ENCODE results near the gene TRIM14. TPM values are rescaled to one million over a fixed set of nuclear protein-coding genes. Genes with fewer than 3 reads are reported as not detected.

Gene TRIM14
- total RNA-seq, 4 donors from 2014 or later, result 12.0 to 17.5 (median 16.3) TPM

DNA sequence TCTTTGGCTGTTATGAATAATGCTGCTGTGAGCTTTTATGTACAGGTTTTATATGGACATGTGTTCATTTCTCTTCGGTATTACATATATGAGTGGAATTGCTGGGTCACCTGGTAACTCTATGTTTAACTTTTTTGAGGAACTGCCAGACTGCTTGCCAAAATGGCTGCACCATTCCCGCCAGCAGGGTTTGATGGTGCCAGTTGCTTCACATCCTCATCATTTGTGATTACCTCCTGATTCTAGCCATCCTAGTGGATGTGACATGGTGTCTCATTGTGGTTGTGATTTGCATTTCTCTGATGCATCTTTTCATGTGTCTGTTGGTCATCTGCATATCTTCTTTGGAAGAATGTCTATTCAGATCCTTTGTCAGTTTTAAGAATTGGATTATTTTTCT lies 51.8 kb downstream of the TRIM14 start:
- H3K4me3 ChIP-seq (ENCODE audit: low read depth, poor library complexity, severe bottlenecking), result no peak overlapping the region
- peak in 1 of 2 donors; percentile 18 for DNase-seq (ENCODE audit: low spot score in 2 of 2)
- WGBS, 2 donors, result 84 to 91% methylated on average over 2 of the region's 2 CpGs
- intact Hi-C loops (cut with DNase I; ENCODE audit: low total_unique reads), result no loop called here
- no peak for TF ChIP-seq CTCF (IDR thresholded peaks at IDR 0.05)
- no peak for TF ChIP-seq POLR2A (IDR thresholded peaks at IDR 0.05)

DNA sequence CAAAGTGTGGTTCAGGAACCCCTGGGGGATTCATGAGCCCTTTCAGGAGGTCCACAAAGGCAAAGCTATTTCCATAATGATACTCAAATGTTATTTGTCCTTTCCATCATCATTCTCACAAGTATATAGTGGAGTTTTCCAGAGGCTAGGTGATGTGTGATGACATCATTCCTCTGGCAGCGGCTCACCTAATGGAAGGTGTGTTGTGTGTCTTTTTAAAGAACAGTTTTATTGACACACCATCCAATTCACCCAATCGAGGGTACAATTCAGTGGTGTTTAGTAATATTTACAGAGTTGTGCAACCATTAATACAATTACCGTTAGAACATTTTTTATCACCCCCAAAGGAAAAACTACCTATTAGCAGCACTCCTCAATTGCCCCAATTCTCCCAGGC lies 52.8 kb downstream of the TRIM14 start:
- TF ChIP-seq POLR2A (IDR thresholded peaks at IDR 0.05) (no peak), CTCF (IDR thresholded peaks at IDR 0.05) (no peak)
- peak in 1 of 2 donors; percentile 0 for DNase-seq (ENCODE audit: low spot score in 2 of 2)
- intact Hi-C loops (cut with DNase I; ENCODE audit: low total_unique reads), result no loop called here
- WGBS, 2 donors, result 77 to 84% methylated on average over 3 of the region's 3 CpGs
- H3K4me3 ChIP-seq (ENCODE audit: low read depth, poor library complexity, severe bottlenecking), result no peak overlapping the region

GRCh38 chr9:98064623-98065392 lies 54.2 kb downstream of the TRIM14 start:
- TF ChIP-seq CTCF (IDR thresholded peaks at IDR 0.05) (no peak), POLR2A (IDR thresholded peaks at IDR 0.05) (no peak)
- 78 to 87% methylated on average over 8 of the region's 8 CpGs for WGBS, 2 donors
- intact Hi-C loops (cut with DNase I; ENCODE audit: low total_unique reads), result no loop called here
- H3K4me3 ChIP-seq (ENCODE audit: low read depth, poor library complexity, severe bottlenecking), result no peak overlapping the region
- peak in 1 of 2 donors; percentile 0 for DNase-seq (ENCODE audit: low spot score in 2 of 2)

DNA sequence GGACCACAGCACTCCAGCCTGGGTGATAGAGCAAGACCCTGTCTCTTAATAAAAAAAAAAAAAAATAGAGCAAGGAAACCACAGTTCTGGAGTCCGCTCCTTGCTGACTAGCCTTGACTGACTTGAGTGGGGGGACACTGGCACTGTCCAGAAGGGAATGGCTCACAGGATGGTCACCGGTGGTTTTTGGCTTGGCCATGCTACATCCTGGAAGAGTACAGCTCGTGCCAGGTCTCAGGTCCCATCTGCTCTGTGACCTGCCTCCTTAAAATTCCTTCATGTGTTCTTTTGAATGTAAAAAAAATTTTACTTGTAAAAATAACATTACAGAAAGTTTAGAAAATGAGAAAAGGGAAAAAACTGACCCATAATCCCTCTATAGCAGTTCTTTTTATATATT lies 56.9 kb downstream of the TRIM14 start:
- WGBS, 2 donors, result 88 to 92% methylated on average over 3 of the region's 3 CpGs
- TF ChIP-seq POLR2A (IDR thresholded peaks at IDR 0.05) (no peak), CTCF (IDR thresholded peaks at IDR 0.05) (no peak)
- H3K4me3 ChIP-seq (ENCODE audit: low read depth, poor library complexity, severe bottlenecking), result no peak overlapping the region
- intact Hi-C loops (cut with DNase I; ENCODE audit: low total_unique reads), result no loop called here
- DNase-seq (ENCODE audit: low spot score in 2 of 2), result no peak

- TF ChIP-seq CTCF (IDR thresholded peaks at IDR 0.05) (no peak), POLR2A (IDR thresholded peaks at IDR 0.05) (no peak)
- WGBS, 2 donors, result 3 to 4% methylated on average over 14 of the region's 14 CpGs
- H3K4me3 ChIP-seq (ENCODE audit: low read depth, poor library complexity, severe bottlenecking), result peak overlapping the region; percentile 44
- DNase-seq (ENCODE audit: low spot score in 2 of 2), result peak in 1 of 2 donors; percentile 48
- intact Hi-C loops (cut with DNase I; ENCODE audit: low total_unique reads), result no loop called here
Observed at GRCh38 chr9:98057138-98057799, 61.8 kb downstream of the TRIM14 start.

Data from lower leg skin (tissue), 4 donors.